ENCODE data around the gene PHETA1.
A peak's percentile ranks its signal among the peaks of the same experiment; 100 is the strongest.
"Not testable (repeated sequence)": the region's sequence is repeated elsewhere in the genome, so short reads cannot be mapped to it uniquely, and the experiment has no call there.

PHETA1 gene

GRCh38 chr12:111347891-111348644 lies 20.8 kb downstream of the PHETA1 start:
- DNase-seq: no peak

GRCh38 chr12:111344254-111344875 lies 24.5 kb downstream of the PHETA1 start:
- no peak for DNase-seq

- DNase-seq: no peak
Measured at GRCh38 chr12:111343181-111343580, 25.7 kb downstream of the PHETA1 start.

GRCh38 chr12:111342376-111342775 lies 26.5 kb downstream of the PHETA1 start:
- DNase-seq: no peak

GRCh38 chr12:111341426-111342065 lies 27.3 kb downstream of the PHETA1 start:
- no peak for DNase-seq

- DNase-seq: not testable (repeated sequence)
Measured at GRCh38 chr12:111340680-111341079, 28.2 kb downstream of the PHETA1 start.

GRCh38 chr12:111340231-111340630 lies 28.7 kb downstream of the PHETA1 start:
- no peak for DNase-seq

GRCh38 chr12:111339321-111339938 lies 29.5 kb downstream of the PHETA1 start:
- DNase-seq: no peak

GRCh38 chr12:111338096-111338495 lies 30.8 kb downstream of the PHETA1 start:
- DNase-seq: no peak

GRCh38 chr12:111337371-111337770 lies 31.5 kb downstream of the PHETA1 start:
- no peak for DNase-seq

- DNase-seq: not testable (repeated sequence)
Measured at GRCh38 chr12:111336411-111336810, 32.5 kb downstream of the PHETA1 start.

GRCh38 chr12:111335811-111336210 lies 33.1 kb downstream of the PHETA1 start:
- DNase-seq: no peak

- not testable (repeated sequence) for DNase-seq
Measured at GRCh38 chr12:111335301-111335700, 33.6 kb downstream of the PHETA1 start.

GRCh38 chr12:111334393-111334915 lies 34.4 kb downstream of the PHETA1 start:
- no peak for DNase-seq

GRCh38 chr12:111330800-111331752 lies 37.8 kb downstream of the PHETA1 start:
- DNase-seq: peak; percentile 53

- DNase-seq: no peak
Measured at GRCh38 chr12:111328138-111328537, 40.8 kb downstream of the PHETA1 start.

GRCh38 chr12:111327474-111327873 lies 41.4 kb downstream of the PHETA1 start:
- DNase-seq: no peak

- no peak for DNase-seq
Measured at GRCh38 chr12:111322336-111323250, 46.3 kb downstream of the PHETA1 start.

- no peak for DNase-seq
Measured at GRCh38 chr12:111321317-111321716, 47.6 kb downstream of the PHETA1 start.

GRCh38 chr12:111320258-111321050 lies 48.4 kb downstream of the PHETA1 start:
- DNase-seq: no peak

All from kidney glomerular epithelial cell (primary cell).